Effector CD8-positive, alpha-beta T cell (primary cell): Measurements from ENCODE around the gene HK1.
"Not testable (repeated sequence)": the region's sequence is repeated elsewhere in the genome, so short reads cannot be mapped to it uniquely, and the experiment has no call there.

Experiments
- DNase-seq: peaks from one replicate; lab custom pipeline; 2025; lab: John Stamatoyannopoulos, UW

HK1 gene

DNA sequence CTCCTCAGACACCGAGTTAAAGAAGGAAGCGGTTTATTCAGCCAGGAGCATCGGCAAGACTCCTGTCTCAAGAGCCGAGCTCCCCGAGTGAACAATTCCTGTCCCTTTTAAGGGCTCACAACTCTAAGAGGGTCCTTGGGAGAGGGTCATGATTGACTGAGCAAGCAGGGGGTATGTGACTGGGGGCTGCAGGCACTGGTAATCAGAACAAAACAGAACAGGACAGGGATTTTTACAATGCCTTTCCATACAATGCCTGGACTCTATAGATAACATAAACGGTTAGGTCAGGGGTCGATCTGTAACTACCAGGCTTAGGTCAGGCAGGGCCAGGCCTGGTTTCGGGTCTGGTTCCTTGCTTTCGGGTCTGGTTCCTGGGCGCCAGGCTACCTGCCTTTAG, 30.0 kb downstream of the HK1 start:
- DNase-seq: not testable (repeated sequence)

DNA sequence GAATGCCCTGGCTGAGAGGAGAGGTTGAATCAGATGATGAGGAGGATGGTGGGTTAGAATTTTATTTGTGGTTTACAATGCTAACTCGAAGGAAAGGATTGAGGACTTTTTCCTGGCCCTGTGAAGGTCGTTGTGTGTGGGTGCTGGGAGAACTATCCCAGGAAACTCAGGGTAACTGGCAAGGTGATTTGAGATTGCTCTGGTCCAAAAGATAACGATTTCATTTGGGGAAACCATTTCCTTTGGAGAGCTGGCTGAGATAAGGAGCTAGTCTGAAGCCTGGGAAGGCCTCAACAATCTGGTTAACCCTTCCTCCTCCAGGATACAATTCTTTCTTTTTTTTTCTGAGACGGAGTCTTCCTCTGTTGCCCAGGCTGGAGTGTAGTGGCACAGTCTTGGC, 33.0 kb downstream of the HK1 start:
- no peak for DNase-seq

DNA sequence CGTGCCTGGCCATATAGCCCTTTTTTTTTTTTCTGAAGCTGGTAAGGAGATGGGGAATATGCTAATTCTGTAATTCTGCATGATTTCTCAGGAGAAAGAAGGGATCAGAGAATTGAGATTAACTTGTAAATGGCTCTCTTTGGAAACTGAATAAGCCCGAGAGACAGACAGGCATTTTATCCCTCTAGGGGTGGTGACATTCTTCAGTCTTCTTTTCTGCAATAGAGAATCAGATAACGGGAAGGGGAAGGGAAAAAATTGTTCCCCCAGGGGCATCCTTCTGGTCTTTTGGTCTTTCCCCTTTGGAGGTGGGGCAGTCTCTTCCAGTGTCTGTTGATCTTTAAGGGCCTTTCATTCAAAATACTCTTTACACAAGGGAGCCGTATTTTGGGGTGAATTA, 34.2 kb downstream of the HK1 start:
- DNase-seq: no peak

DNA sequence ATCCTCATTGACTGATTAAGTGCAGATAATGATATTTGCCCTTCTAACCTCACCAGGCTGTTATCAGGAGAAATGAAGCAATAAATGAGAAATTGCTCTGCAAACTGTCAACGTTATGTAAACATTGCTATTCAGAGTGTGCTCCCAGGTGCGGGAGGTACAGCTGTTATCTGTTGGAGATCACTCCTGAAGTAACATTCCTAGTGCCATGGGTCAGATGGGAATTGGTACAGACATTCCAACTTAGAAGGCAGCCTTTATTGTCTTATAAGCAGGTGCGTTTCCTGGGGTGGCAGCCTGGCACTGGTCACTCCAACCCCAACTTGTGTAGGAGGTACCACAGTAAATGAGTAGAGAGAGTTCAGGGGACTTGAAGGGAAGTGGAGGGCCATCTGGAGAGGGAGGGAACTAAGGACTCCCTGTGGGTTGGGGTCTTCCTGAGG, 36.8 kb downstream of the HK1 start:
- DNase-seq: no peak

DNA sequence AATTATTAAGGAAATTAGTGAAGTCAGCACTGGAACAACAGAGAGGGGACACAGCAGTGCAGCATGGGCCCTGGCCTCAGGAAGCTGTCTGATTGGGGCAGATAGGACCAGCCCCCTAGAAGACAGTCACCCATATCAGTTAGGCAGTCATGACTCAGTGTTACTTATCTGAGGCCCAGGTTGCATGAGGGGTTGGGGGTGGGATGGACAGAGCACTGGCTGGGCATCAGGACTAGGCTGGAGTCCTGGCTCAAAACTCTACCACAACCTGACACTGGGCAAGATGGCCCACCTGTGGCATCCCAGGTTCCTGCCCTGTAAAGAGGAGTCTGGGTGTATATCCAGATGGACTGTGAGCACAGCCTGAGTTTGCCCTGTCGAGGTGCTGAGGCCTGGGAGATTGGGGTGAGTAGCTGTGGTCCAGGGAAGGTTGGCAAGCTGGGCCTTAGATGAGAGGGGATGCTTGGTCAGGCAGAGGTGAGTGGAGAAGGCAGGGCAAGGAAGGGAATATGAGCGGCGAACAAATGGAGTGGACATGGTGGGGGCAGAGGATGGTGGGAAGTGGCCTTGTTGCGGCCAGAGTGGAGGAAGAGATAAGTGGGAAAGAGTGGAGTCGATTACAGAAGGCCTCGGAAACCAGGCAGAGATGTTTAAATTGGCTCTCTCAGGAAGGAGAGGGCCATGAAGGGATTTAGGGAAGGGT, 37.5 kb downstream of the HK1 start:
- no peak for DNase-seq

DNA sequence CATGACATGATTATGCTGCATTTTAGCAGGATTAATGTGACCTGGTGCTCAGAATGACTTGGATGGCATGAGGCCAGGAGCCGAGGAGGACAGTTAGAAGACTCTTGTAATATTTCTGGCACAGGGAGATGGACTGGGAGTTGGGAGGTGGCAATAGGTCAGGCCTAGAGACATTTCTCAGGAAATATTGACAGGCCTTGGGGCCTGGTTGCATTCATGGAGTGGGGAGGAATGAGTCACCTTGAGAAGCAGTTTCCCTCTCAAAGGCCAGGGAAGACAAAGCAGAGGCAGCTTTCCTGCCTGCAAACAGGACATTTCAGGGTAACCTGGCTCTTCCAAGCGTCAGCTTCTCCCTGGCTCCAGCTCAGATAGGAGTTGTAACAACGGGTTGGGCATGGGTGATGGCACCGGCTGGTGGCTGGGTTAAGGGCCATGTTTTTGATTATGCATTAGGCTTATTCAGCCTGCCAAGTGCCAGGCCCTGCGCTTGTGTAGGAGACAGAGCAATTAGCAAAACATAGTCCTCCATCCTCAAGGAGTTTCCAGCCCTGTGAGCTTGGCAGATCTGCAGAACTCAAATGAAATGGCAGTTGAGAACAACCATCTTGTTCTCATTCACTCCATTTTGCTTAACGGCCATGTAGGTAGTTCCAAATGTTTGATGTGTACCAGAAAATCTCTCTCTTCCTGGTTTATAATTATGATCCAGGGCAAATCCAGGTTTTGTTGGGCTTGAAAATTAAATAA, 38.2 kb downstream of the HK1 start:
- no peak for DNase-seq

DNA sequence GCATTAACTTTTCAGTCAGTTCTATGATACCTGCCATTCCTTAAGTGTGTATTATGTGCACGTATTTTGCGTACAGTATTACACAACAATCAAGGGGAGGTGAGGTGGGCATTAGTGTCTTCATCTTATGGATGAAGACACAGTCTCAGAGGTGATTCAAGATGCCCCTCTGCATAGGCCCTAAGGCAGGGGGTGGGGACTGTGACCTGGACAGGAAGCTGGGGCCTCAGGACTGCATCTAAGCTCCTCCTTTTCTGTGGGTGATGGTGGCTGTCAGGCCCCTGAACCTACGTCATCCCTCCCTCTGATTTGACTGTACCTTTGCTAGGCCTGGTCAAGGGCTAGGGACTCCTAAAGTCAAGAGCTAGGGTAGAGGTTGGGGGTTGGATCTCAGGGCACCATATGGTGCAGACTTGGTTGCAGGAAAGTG, 38.9 kb downstream of the HK1 start:
- no peak for DNase-seq

DNA sequence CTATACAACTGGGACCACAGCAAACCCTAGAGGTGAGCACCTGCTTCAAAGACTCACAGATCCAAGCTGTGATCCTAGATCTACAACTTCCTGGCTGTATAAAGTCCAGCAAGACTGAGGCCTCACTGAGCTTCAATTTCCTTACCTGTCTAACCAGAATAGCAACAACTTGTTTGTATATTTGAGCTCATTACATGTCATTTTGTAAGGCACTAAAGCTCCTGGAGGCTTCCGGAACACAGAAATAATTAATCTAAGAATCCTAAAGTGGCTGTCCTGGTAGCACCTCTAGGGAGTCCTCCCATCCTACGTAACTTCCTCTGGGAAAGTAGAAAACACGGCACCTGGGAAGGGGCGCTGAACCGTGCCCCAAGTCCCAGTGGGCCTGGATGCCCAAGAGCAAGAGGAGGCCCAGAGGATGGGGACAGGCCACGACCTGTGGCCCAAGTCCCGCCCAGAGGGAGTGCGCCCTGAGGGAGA, 39.4 kb downstream of the HK1 start:
- DNase-seq: no peak

DNA sequence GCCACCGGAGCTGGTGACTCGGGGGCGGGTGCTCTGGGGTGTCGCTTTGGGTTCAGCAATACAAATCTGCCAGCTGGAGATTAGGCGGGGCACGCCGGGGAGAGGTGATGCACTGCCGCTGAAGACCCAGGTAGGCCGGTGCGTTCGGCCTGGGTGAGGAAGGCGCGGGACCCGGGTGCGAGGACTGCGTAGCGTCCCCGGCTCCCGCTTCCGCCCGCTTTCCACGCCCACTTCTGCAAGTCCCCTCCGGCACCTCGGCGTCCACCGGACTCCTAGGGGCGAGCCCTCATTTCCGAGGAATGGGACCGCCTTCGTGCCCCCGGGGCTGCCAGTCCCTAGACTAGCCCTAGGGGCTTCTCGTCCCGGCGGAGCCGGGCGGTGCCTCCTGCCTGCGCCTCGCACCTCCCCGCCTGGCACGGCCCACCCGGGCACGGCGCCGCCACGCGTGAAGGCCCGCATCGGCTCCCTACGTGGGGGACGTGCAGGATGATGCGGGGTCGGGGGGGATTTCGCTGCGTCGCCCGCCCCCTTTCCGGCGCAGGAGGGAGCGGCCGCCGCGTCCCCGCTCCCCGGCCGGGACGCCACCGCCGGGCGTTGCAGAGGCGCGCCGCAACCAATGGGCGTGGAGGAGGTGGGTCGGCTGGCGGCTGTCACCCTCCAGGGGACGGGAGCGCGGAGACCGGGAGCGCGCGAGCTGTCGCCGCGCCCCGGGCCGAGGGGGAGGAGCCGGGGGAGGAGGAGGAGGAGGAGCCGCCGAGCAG, 40.0 kb downstream of the HK1 start:
- DNase-seq: peak; percentile 84

DNA sequence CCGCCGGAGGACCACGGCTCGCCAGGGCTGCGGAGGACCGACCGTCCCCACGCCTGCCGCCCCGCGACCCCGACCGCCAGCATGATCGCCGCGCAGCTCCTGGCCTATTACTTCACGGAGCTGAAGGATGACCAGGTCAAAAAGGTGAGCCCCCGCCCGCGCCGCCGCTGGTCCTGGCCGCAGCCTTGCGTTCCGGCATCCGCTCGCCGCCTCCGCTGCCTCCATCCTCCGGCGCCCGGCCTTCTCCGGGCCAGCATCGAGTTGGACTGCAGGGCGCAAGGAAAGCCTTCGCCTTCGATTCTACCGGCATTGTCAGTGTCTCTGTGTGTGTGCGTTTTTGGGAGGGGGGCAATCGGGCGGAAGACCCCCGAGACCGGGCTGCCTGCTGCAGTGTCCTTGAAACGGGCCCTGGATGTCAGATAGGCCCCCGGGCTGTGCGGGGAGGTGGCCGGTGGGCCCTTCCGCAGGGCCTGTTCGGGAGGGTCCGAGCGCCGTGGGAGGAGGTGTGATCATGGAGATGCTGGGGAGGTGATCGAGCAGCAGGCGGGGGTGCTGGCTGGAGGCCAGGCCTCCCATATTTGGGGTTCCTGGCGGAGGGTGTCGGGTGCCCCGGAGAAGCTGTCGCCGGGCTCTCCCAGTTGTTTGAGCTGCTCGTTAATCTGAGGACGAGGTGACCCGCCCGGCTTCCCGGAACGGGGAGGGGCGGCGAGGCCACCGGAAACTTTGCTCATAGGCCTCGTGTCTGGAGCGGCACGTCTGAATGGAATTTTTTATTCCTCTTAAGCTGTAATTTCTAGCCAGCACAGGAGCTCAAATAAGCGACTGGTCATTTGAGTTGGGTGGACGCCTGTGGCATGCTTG, 40.8 kb downstream of the HK1 start:
- DNase-seq: peak; percentile 58

DNA sequence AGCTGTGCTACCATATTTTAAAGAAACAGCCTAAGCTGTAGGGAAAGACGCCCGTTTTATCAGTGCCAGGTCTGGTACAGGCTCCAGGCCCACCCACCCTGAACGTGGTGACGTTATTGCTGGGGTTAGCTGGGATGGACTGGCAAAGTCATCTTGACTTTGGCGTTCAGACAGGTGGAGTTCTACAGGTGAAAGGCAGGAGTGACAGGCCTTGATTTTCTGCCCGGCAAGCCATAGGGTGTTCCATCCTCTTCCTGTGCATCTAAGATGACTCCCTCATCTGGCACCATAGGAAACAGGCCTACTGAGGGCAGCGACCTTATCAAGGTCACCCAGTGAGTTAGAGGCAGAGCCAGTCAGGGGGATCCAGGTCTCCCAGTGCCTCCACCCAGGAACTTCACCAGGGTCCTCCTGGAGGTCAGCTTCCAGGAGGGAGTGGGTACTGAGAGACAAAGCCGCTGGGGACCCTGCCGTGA, 41.6 kb downstream of the HK1 start:
- no peak for DNase-seq

DNA sequence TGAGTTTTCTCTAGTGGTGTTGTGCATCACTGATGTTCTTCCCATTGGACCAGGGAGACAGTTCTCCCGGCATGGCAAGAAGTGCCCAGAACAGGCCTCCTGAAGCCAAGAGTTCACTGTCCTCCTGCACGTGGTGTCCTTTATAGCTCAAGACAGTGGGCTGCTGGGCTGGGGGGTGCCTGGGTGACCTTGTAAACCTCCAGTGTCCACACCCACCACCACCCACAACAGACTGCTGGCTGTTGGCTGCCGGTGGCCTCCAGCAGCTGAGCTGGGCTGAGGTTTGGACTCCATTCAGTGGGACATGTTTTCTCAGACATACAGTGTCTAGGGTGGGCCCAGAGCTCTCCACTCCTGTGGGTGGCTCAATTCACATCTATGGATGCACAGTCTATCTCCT, 42.2 kb downstream of the HK1 start:
- no peak for DNase-seq

DNA sequence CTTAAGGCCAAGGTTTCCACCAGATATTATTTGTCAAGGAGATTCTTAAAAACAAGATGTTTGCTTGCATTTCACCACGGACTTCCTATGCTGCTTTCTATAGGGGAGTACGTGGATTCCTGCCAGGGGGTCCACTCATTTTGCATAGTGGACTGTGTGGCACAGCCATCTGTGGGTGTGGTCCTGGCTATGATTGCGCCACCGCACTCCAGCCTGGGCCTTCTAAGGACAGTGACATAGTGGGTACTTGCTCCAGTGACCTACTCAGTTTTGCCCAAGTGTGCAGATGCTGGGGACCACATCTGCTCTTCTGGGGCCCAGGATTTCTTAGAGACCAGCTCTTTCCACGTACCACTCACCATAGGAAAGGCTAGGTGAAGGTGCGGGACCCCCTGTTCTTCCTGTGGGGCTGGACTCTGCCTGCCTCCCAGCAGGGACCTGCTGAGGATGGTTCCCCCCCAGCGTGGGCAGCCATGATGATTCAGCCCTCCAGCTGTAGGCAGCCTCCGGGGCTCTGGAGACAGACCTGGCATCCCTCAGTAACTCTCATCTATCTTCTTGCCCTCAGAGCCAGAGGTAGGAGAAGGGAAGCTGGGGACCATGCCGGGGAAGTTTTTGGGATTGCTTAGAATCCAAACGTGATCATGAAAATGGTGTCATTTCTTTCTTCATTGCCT, 42.9 kb downstream of the HK1 start:
- DNase-seq: no peak

DNA sequence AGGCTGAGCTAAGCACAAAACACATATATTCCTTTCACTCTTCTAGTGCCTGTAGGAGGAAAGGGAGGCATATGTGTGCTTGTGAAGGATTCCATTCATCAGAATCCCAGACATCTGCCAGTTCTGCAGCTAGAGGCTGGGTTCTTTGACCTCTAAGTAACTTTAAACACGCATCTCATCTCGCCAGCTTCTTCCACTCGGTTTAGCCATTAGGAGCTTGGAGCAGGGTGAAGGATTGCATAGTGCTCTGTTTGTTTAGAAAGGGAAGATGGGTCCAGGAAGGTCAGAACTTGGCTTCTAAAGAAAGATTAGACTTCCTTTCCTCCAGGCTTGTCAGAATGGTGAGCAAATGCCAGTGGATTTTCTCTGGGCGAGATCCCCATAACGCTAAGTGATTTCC, 43.6 kb downstream of the HK1 start:
- DNase-seq: no peak

DNA sequence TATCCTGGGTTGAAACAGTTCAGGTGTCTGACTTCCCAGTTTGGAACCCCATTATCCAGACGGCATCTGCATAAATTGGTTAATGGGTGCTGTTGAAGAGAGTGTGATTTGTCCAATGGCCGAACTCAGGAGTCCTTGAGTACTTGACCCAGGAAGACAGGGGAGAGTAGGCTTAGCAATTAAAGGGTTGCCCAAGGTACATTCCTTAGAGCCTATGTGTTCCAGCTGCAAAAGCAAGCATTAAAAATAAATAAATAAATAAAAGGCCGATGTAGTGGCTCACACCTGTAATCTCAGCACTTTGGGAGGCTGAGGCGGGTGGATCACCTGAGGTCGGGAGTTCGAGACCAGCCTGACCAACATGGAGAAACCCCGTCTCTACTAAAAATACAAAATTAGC, 44.0 kb downstream of the HK1 start:
- DNase-seq: not testable (repeated sequence)

DNA sequence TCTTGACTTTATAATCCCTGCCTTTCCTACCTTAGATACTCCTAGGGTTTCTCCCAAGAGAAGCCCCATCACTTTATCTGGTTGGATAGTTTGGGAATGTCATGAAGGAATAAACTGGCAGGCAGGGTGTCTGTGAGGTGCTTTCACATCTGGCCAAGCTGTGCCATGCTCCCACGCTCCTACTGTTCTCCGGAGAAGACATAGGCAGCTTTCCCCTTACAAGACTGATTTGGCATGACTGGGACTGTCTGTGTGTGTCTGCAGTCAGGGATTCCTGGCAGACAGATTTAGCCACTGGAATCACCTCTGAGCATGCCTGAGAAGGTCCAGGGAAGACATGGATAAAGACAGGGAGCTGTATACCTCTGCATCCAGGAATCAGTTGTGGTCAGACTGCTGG, 45.3 kb downstream of the HK1 start:
- DNase-seq: no peak

DNA sequence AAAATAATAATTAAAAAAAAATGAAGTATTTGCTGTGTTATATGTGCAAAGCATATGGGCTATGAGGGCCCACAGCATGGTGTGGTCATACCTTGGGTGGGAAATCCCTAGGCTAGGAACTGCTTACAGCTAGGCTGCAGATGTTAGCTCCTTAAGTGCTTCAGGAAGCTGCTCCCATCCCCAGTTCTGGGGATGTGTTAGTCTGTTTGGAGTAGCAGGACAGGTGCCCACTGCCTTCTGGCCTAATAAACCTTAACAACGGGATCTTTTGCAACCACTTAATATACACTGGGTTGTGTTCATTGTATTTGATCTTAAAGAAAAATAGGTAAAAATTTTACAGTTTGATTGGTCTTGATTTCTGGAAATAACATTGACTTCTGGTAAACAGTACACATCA, 46.3 kb downstream of the HK1 start:
- DNase-seq: no peak

DNA sequence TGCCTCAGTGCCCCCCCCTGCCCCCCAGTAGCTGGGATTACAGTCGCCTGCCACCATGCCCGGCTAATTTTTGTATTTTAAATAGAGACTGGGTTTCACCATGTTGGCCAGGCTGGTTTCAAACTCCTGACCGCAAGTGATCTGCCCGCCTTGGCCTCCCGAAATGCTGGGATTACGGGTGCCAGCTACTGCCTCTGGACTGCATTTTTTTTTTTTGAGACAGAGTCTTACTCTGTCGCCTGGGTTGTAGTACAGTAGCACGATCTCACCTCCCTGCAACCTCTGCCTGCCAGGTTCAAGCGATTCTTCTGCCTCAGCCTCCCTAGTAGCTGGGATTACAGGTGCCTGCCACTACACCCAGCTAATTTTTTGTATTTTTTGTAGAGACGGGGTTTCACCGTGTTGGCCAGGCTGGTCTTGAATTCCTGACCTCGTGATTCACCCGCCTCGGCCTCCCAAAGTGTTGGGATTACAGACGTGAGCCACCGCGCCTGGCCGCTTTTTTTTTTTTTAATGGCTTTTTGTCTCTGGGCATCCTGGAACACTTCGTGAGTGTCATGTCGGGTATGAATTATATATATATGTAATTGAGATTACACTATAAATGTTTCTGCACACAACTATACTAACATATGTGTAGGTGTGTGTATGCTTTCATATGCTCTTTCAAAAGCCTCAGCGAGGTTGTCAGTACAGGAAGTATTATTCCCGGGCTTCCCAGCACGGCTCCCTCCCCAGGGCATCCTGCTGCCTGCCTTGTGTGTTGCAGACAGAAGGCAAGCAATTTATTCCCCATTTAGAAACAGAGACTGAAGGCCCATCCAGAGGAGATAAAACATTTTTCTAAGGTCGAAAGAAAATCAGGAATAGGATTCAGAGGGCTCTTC, 47.6 kb downstream of the HK1 start:
- not testable (repeated sequence) for DNase-seq

DNA sequence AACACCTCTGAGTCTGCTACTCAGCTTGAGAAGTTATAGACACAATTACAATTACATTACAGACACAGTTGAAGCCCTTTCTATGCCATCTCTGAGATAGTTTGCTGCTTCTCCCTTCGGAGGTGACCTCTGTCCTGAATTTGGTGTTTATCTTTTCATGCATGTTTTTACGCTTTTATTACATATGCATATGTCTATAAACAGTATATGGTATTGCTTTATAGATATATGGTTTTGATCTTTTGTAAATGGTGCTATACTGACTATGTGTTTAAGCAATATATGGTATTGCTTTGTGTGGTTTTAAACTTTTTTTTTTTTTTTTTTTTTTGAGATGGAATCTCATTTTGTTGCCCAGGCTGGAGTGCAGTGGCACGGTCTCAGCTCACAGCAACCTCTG, 48.4 kb downstream of the HK1 start:
- DNase-seq: no peak
